ENCODE data around the gene PTPN9. TPM values are rescaled to one million over a fixed set of nuclear protein-coding genes. Genes with fewer than 3 reads are reported as not detected.

PTPN9 gene
- total and polyA plus RNA-seq, 2 donors (not counting 1 experiment from before 2014, with no cell fraction given), result 11.8 to 15.5 TPM

DNA sequence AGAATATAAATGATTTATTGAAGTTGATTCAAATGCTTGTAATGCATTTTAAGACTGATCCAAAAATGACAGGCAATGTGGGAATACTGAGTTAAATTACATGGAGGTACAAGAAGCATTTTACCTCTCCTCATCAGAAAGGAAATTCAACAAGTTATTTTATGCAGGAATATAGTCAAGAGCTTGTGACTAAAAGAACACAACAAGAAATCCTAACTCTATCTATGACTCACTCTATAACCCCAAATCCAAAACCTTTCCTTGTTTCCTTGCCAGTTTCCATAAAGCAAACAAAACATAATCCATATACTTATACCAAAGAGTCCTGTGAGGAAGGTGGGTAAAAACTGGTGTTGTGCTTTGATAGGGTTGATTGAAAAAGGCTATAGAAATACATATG, 158.4 kb downstream of the PTPN9 start:
- DNase-seq (no peak), ATAC-seq (ENCODE audit: low read depth) (no peak)
- no peak overlapping the region for H3K4me3 Mint-ChIP-seq
- Histone ChIP-seq H3K4me3 (ENCODE audit: control extremely low read depth in 1 of 5, extremely low read depth in 1 of 5, insufficient read depth in 1 of 5, low read depth in 2 of 5, low read length in 4 of 5) (no peak overlapping the region), H3K27me3 (replicated peaks in 1 of 4; ENCODE audit: control extremely low read depth in 1 of 4, control insufficient read depth in 3 of 4, insufficient read depth in 4 of 4, low read length in 3 of 4) (no peaks in the 10 kb centered on the region), H3K9ac (ENCODE audit: low read length) (no peak overlapping the region), H3K9me3 (ENCODE audit: control extremely low read depth in 1 of 3, control insufficient read depth in 2 of 3, insufficient read depth in 1 of 3, low read length in 2 of 3) (no peaks in the 10 kb centered on the region), H3K4me2 (replicated peaks; ENCODE audit: low read depth, low read length, poor library complexity, severe bottlenecking) (no peak overlapping the region), H3K27ac (ENCODE audit: low read length in 2 of 2) (no peak overlapping the region), H3K4me1 (ENCODE audit: control insufficient read depth in 2 of 2, insufficient read depth in 2 of 2, low read length in 2 of 2) (no peaks in the 10 kb centered on the region), H2AFZ (ENCODE audit: insufficient read depth, low read depth, low read length, poor library complexity, severe bottlenecking) (no peak overlapping the region), H3K36me3 (replicated peaks in 1 of 2; ENCODE audit: control extremely low read depth in 1 of 2, control insufficient read depth in 1 of 2, extremely low read depth in 1 of 2, insufficient read depth in 2 of 2, low read length in 1 of 2) (peaks cover 0 to 45% of the 10 kb centered on the region in 2 experiments), H4K20me1 (ENCODE audit: control insufficient read depth, insufficient read depth, low read length, poor library complexity, severe bottlenecking) (peaks cover 62% of the 10 kb centered on the region), H3K79me2 (ENCODE audit: control insufficient read depth, insufficient read depth, low read length) (peaks cover 69% of the 10 kb centered on the region)
- no peaks in the 10 kb centered on the region for H3K27me3 Mint-ChIP-seq
- no peak overlapping the region for H3K27ac Mint-ChIP-seq
- intact Hi-C loops (cut with micrococcal nuclease), result no loop called here
- POLR2A ChIA-PET, result no interaction called here
- H3K4me1 Mint-ChIP-seq, result peaks cover 6% of the 10 kb centered on the region
- no peaks in the 10 kb centered on the region for H3K9me3 Mint-ChIP-seq (ENCODE audit: insufficient read depth)
- no peak for TF ChIP-seq EZH2 (IDR thresholded peaks at IDR 0.05; ENCODE audit: borderline replicate concordance, insufficient read depth, low read depth, low read length, poor library complexity, severe bottlenecking)
- no peak for TF ChIP-seq CTCF (IDR thresholded peaks at IDR 0.05)
- CTCF ChIA-PET, result interaction anchor here (0.6 kb wide), 1 partner anchor 384 kb away, joined by 5 read pairs; no protein-coding TSS in a partner anchor

GRCh38 chr15:75416584-75416983, 162.5 kb downstream of the PTPN9 start:
- peak overlapping the region in 1 of 2 donors; percentile 41 for H3K27ac ChIP-seq (ENCODE audit: low read length in 2 of 2)
- Mint-ChIP-seq H3K27ac (peak overlapping the region; percentile 41), H3K27me3 (no peaks in the 10 kb centered on the region), H3K9me3 (ENCODE audit: insufficient read depth) (no peaks in the 10 kb centered on the region), H3K4me1 (peaks cover 8% of the 10 kb centered on the region), H3K4me3 (no peak overlapping the region)
- intact Hi-C loops (cut with micrococcal nuclease), result no loop called here
- H3K79me2 ChIP-seq (ENCODE audit: control insufficient read depth, insufficient read depth, low read length), result peaks cover 41% of the 10 kb centered on the region
- no peak for TF ChIP-seq CTCF (IDR thresholded peaks at IDR 0.05)
- TF ChIP-seq EZH2 (IDR thresholded peaks at IDR 0.05; ENCODE audit: borderline replicate concordance, insufficient read depth, low read depth, low read length, poor library complexity, severe bottlenecking), result no peak
- ChIA-PET POLR2A (no interaction called here), CTCF (interaction anchor here (1.0 kb wide), 1 partner anchor 38 kb away, joined by 3 read pairs; no protein-coding TSS in a partner anchor)
- H4K20me1 ChIP-seq (ENCODE audit: control insufficient read depth, insufficient read depth, low read length, poor library complexity, severe bottlenecking), result peaks cover 37% of the 10 kb centered on the region
- H3K4me2 ChIP-seq (replicated peaks; ENCODE audit: low read depth, low read length, poor library complexity, severe bottlenecking), result no peak overlapping the region
- DNase-seq (no peak), ATAC-seq (ENCODE audit: low read depth) (no peak)
- H3K9me3 ChIP-seq (ENCODE audit: control extremely low read depth in 1 of 3, control insufficient read depth in 2 of 3, insufficient read depth in 1 of 3, low read length in 2 of 3), result no peaks in the 10 kb centered on the region
- H2AFZ ChIP-seq (ENCODE audit: insufficient read depth, low read depth, low read length, poor library complexity, severe bottlenecking), result no peak overlapping the region
- H3K9ac ChIP-seq (ENCODE audit: low read length), result no peak overlapping the region
- H3K27me3 ChIP-seq (replicated peaks in 1 of 4; ENCODE audit: control extremely low read depth in 1 of 4, control insufficient read depth in 3 of 4, insufficient read depth in 4 of 4, low read length in 3 of 4), result no peaks in the 10 kb centered on the region
- 100% methylated on average over 1 of the region's 1 CpG for WGBS (ENCODE audit: insufficient coverage)
- no peaks in the 10 kb centered on the region for H3K4me1 ChIP-seq (ENCODE audit: control insufficient read depth in 2 of 2, insufficient read depth in 2 of 2, low read length in 2 of 2)
- H3K4me3 ChIP-seq (ENCODE audit: control extremely low read depth in 1 of 5, extremely low read depth in 1 of 5, insufficient read depth in 1 of 5, low read depth in 2 of 5, low read length in 4 of 5), result no peak overlapping the region
- peaks cover 3 to 50% of the 10 kb centered on the region in 2 experiments for H3K36me3 ChIP-seq (replicated peaks in 1 of 2; ENCODE audit: control extremely low read depth in 1 of 2, control insufficient read depth in 1 of 2, extremely low read depth in 1 of 2, insufficient read depth in 2 of 2, low read length in 1 of 2)

Small RNAs within 50 kb of the gene (small RNA-seq; reads per million reads assigned to genes)
- gene AC105036.1 (ENCODE audit: insufficient read length, low read depth, low replicate concordance), result not detected
- gene AC105036.2 (ENCODE audit: insufficient read length, low read depth, low replicate concordance), result not detected

Other genes with a start within 250 kb of the PTPN9 start
- 54.2 and 63.5 TPM in 2 replicates for gene COMMD4, start 243.3 kb downstream of the PTPN9 start, total RNA-seq
- 57.9 and 58.0 TPM in 2 replicates for gene COMMD4, start 243.3 kb downstream of the PTPN9 start, polyA plus RNA-seq
- gene NEIL1, start 232.3 kb downstream of the PTPN9 start, total RNA-seq, result 251 and 265 TPM in 2 replicates
- gene NEIL1, start 232.3 kb downstream of the PTPN9 start, polyA plus RNA-seq, result 103 and 220 TPM in 2 replicates
- gene MAN2C1, start 210.7 kb downstream of the PTPN9 start, total RNA-seq, result 227 and 229 TPM in 2 replicates
- gene MAN2C1, start 210.7 kb downstream of the PTPN9 start, polyA plus RNA-seq, result 186 and 306 TPM in 2 replicates
- 153 and 161 TPM in 2 replicates for gene SIN3A, start 127.6 kb downstream of the PTPN9 start, total RNA-seq
- 32.0 and 47.9 TPM in 2 replicates for gene SIN3A, start 127.6 kb downstream of the PTPN9 start, polyA plus RNA-seq
- 19.6 and 23.5 TPM in 2 replicates for gene SNUPN, start 46.4 kb upstream of the PTPN9 start, total RNA-seq
- gene SNUPN, start 46.4 kb upstream of the PTPN9 start, polyA plus RNA-seq, result 10.5 and 10.8 TPM in 2 replicates
- 60.8 and 62.9 TPM in 2 replicates for gene IMP3, start 60.9 kb upstream of the PTPN9 start, total RNA-seq
- 55.3 and 85.1 TPM in 2 replicates for gene IMP3, start 60.9 kb upstream of the PTPN9 start, polyA plus RNA-seq
- 0.59 and 1.2 TPM in 2 replicates for gene SNX33, start 68.6 kb upstream of the PTPN9 start, total RNA-seq
- gene SNX33, start 68.6 kb upstream of the PTPN9 start, polyA plus RNA-seq, result 0.12 and 0.22 TPM in 2 replicates
- 0.15 and 0.17 TPM in 2 replicates for gene CSPG4, start 133.5 kb upstream of the PTPN9 start, total RNA-seq
- 0.03 TPM in 1 of 2 replicates, not detected in the other for gene CSPG4, start 133.5 kb upstream of the PTPN9 start, polyA plus RNA-seq

Data from B cell (primary cell).